ENCODE results near the gene PBX3. TPM values are rescaled to one million over a fixed set of nuclear protein-coding genes. Genes with fewer than 3 reads are reported as not detected.

The PBX3 gene
- total RNA-seq, 1 experiment from 2014 or later: 1.5 TPM

- CTCF ChIA-PET: no interaction called here
- DNase-seq (ENCODE audit: low spot score): no peak
These were observed 242.5 kb downstream of the PBX3 start for GRCh38 chr9:125989524-125990180.

GRCh38 chr9:125990186-125990792 lies 243.1 kb downstream of the PBX3 start:
- Histone ChIP-seq H3K9me3 (ENCODE audit: low read depth, low read length, poor library complexity, severe bottlenecking) (no peaks in the 10 kb centered on the region), H3K27ac (ENCODE audit: low read depth, low read length, poor library complexity, severe bottlenecking) (no peak overlapping the region), H3K4me1 (ENCODE audit: insufficient read depth, low read length, poor library complexity, severe bottlenecking) (no peaks in the 10 kb centered on the region), H3K27me3 (replicated peaks; ENCODE audit: insufficient read depth, low read depth, low read length, poor library complexity) (no peaks in the 10 kb centered on the region), H3K4me3 (ENCODE audit: low read depth, low read length, poor library complexity, severe bottlenecking) (no peak overlapping the region), H3K36me3 (ENCODE audit: insufficient read depth, low read length, poor library complexity, severe bottlenecking) (no peaks in the 10 kb centered on the region)
- TF ChIP-seq EZH2 (IDR thresholded peaks at IDR 0.05; ENCODE audit: borderline replicate concordance, low read depth, low read length, poor library complexity, severe bottlenecking) (no peak), CTCF (conservative IDR thresholded peaks at IDR 0.05; ENCODE audit: low read depth, low read length) (no peak)
- intact Hi-C loops (cut with micrococcal nuclease; ENCODE audit: unreplicated experiment): no loop called here
- no TSS peak for BruUV-seq (replicated peaks)
- ChIA-PET CTCF (no interaction called here), POLR2A (ENCODE audit: low non-redundant PET) (no interaction called here)
- no peak for DNase-seq (ENCODE audit: low spot score)

More at GRCh38 chr9:125989524-125990180, 242.5 kb downstream of the PBX3 start:
- Histone ChIP-seq H3K4me1 (ENCODE audit: insufficient read depth, low read length, poor library complexity, severe bottlenecking) (no peaks in the 10 kb centered on the region), H3K27ac (ENCODE audit: low read depth, low read length, poor library complexity, severe bottlenecking) (no peak overlapping the region), H3K36me3 (ENCODE audit: insufficient read depth, low read length, poor library complexity, severe bottlenecking) (no peaks in the 10 kb centered on the region), H3K4me3 (ENCODE audit: low read depth, low read length, poor library complexity, severe bottlenecking) (no peak overlapping the region), H3K27me3 (replicated peaks; ENCODE audit: insufficient read depth, low read depth, low read length, poor library complexity) (no peaks in the 10 kb centered on the region), H3K9me3 (ENCODE audit: low read depth, low read length, poor library complexity, severe bottlenecking) (no peaks in the 10 kb centered on the region)
- POLR2A ChIA-PET (ENCODE audit: low non-redundant PET): no interaction called here
- TF ChIP-seq EZH2 (IDR thresholded peaks at IDR 0.05; ENCODE audit: borderline replicate concordance, low read depth, low read length, poor library complexity, severe bottlenecking) (no peak), CTCF (conservative IDR thresholded peaks at IDR 0.05; ENCODE audit: low read depth, low read length) (no peak)
- BruUV-seq (replicated peaks): no TSS peak
- intact Hi-C loops (cut with micrococcal nuclease; ENCODE audit: unreplicated experiment): no loop called here

GRCh38 chr9:125990793-125991220 lies 243.6 kb downstream of the PBX3 start:
- Histone ChIP-seq H3K27me3 (replicated peaks; ENCODE audit: insufficient read depth, low read depth, low read length, poor library complexity) (no peaks in the 10 kb centered on the region), H3K4me1 (ENCODE audit: insufficient read depth, low read length, poor library complexity, severe bottlenecking) (no peaks in the 10 kb centered on the region), H3K36me3 (ENCODE audit: insufficient read depth, low read length, poor library complexity, severe bottlenecking) (no peaks in the 10 kb centered on the region), H3K9me3 (ENCODE audit: low read depth, low read length, poor library complexity, severe bottlenecking) (no peaks in the 10 kb centered on the region), H3K4me3 (ENCODE audit: low read depth, low read length, poor library complexity, severe bottlenecking) (no peak overlapping the region), H3K27ac (ENCODE audit: low read depth, low read length, poor library complexity, severe bottlenecking) (no peak overlapping the region)
- no peak for TF ChIP-seq EZH2 (IDR thresholded peaks at IDR 0.05; ENCODE audit: borderline replicate concordance, low read depth, low read length, poor library complexity, severe bottlenecking)
- no peak for TF ChIP-seq CTCF (conservative IDR thresholded peaks at IDR 0.05; ENCODE audit: low read depth, low read length)
- no TSS peak for BruUV-seq (replicated peaks)
- no peak for DNase-seq (ENCODE audit: low spot score)
- ChIA-PET CTCF (no interaction called here), POLR2A (ENCODE audit: low non-redundant PET) (no interaction called here)
- intact Hi-C loops (cut with micrococcal nuclease; ENCODE audit: unreplicated experiment): no loop called here
